ENCODE measurements around the gene POLK.

GRCh38 chr5:75612226-75612569, 100.5 kb downstream of the POLK start:
- TF ChIP-seq POLR2A (IDR thresholded peaks at IDR 0.05; ENCODE audit: low read depth, low read length), result no peak
- TF ChIP-seq POLR2AphosphoS5 (IDR thresholded peaks at IDR 0.05; ENCODE audit: low read depth, low read length), result no peak
- no peak for TF ChIP-seq TAF1 (IDR thresholded peaks at IDR 0.05; ENCODE audit: borderline replicate concordance, low read depth, low read length)

Data from GM12892 (cell line).